ENCODE results near the gene PLCL2.

The PLCL2 gene

DNA sequence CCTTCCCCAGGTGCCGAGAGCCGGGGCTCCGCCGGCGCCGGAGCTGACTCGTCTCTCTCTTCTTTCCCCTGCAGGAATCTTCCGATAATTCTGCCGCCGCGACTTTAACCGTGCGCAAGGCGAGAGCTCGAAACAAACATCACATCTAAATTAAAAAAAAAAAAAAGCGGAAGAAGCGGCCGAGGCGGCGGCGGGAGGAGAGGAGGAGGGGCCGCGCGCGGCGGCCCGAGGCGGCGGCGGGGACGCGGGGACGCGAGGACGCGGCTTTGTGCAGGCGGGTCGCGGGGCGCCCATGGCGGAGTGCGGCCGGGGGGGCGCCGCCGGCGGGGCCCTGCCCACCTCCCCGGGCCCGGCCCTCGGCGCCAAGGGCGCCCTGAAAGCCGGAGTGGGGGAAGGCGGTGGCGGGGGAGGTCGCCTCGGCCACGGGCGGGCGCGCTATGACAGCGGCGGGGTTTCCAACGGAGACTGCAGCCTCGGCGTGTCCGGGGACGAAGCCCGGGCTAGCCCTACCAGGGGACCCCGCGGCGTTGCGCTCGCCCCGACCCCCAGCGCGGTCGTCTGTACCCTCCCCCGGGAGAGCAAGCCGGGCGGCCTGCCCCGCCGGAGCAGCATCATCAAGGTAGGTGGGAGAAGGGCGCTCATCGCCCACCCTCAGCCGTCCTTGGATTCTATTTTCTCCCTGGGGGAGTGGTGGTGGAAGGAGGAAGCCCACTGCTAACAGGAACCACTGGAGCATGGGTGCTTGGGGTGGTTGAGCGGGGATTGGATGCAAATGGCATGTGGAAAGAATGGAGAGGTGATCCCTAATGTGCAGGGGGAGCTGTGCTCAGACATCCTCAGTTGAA, at the start of gene PLCL2:
TSS of gene PLCL2 (plus strand) at position 208 of the 845 bp plus-strand sequence. CDS start at position 293, 85 bp downstream.
- DNase-seq (ENCODE audit: low spot score): peak; percentile 45

DNA sequence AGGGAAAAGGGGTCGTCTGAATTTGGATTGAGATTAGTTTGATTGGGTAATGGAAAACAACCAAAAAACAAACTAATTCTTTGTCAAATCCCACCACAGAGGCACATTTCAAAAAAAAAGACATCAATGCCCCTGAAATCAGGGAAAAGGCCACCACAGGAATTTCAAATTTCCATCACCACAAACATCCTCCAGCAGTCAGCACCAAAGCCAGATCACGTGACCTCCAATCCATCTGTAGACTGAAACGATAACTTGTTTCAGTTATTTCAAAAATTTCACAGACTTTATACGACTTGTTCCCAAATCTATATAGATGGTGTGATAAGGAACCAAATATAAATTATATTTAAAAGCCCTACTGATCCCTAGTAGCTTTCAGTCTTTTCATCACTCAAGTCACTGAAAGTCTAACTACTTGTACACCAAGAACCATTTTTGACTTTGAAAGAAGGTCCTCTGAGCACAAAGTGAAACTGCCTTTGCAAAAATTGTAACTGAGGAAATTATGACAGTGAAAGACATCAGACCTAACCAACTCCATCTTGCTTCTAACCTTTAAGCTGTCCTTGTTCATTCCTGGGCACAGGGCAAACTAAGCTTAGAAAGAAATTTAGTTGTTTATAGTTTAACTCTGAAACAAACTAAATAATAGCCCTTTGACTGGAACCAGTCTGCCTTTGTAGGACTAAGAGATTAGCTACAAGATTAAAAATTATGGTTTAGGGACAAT, 48.1 kb upstream of the PLCL2 start:
- DNase-seq (ENCODE audit: low spot score): no peak

DNA sequence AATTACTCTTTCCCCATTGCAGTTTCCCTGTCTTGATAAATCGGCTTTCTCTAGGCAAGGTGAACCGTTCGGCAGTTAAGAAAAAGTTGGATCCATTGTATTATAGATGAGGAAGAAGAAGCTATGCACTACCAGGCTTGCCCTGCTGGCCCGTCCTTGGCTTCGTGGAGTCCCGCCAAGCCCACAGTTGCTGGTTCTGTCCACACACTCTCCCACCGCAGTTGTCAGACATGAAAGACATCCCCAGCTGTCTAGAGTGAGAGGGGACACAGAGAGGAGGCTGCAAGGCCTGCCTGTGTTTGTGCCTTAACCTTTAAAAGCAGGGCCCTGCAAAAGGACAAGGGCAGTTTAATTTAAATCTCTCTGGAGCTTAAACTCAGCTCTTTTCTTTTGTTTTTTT, 47.2 kb upstream of the PLCL2 start:
- DNase-seq (ENCODE audit: low spot score): no peak

DNA sequence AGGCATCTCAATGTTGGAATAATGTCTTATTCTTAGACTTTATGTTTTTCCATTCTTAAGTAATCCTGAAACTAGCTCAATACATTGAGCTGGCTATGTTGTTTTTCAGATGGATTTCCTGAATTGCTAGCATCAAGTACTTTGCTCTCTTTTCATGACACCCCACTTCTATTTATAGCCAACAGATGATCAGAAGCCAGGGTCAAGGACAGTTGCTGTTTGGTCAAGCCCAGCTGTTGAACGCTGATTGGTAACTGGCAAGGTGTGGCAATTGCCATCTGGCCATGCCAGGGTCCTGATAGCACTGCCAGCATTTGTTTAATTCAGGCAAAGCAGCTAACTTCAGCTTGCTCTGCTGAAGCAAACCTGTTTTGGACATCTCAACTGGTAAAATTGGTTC, 46.2 kb upstream of the PLCL2 start:
- DNase-seq (ENCODE audit: low spot score): no peak

DNA sequence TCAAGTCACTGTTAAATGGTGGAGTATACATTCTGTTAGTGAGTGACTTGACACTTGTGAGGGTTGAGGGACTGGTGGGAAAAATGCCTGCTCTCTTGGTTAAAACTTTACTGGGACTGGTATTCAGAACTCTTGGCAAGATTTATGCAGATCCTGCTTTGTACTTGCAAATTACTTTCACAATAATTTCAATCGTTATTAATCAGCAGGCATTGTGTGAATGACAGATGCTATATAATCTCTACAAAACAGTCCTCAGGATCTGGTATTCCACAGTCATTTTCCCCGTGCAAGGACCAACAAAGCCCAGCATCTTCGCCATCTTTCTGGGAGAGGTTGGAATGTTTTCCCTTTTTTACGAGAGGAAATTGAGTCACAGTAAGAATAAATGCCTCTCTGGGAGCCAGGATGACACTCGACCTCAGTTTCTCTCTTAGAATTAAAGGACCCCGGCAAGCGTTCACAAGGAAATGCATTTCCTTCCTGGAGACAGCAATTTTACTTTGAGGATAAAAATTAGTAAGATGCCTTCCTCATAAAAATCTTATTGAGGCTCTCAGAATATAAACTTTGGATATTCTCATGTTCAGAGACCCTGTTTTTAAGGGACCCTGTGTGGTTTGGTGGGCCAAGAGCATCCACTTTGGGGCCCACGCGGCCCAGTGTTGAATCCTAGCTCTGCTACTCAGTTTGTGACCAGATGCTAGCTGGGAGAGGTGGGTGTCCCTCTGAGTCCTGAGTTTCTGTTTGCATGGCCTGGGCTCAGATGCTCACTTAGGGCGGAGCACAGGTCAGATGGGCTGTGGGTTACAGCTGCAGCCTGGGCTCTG, 45.3 kb upstream of the PLCL2 start:
- DNase-seq (ENCODE audit: low spot score): no peak

DNA sequence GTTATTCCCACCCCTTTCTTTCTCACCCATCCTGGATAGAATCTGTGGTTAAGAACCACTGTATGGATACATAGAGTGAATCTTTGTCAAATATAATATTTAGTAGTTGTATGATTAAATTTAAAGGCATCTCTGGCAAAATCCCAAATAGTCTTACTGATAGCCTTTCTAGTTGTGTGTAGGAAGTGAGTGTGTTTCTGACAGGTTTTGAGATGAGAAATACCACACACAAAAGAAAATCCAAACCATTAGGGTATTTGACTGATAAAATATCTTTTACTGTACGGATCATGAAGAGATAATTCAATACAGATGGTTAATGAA, 44.7 kb upstream of the PLCL2 start:
- no peak for DNase-seq (ENCODE audit: low spot score)

DNA sequence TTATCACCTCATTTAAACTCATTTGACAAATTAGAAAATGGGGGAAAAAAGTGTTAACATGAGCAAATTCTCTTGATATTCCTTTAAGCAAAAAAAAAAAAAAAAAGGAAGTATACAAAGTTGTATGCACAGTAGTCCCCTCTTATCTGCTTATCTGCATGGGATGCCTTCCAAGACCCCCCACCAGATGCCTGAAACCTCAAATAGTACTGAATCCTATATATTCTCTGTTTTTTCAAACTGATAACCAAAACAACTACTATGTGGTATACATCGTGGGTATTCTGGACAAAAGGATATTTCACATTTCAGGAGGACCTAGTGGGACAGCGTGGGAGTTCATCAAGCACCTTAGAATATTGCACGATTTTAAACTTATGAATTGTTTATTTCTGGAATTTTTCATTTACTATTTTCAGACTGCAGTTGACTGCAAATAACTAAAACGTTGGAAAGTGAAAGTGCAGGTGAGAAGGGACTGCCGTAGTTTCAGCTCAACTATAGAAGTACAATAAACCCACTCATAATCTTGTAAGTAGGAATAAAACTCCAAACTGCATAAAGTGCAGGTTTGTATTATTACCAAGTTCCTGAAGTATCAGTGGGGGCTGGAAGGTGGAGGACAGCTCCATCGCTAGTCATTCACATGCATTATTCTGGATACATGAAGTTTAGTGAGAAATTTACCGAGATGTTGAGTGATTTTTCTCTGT, 43.6 kb upstream of the PLCL2 start:
- no peak for DNase-seq (ENCODE audit: low spot score)

DNA sequence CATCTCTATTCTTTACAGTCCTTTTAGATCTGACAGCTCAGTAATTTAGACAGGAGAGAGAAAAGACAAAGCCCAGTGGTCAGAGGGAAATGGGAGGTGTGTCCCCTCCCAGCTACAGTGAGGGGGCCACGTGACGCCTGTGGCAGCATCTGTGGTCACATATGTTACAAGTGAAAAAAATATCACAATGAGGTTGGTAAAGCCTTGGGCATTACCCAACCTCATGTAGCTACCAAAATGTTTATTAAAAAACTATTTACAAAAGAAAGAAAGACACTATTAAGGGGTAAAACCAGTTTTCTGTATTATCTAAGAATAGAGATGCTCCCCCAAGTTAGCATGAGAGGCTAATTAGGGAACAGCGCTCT, 42.9 kb upstream of the PLCL2 start:
- peak; percentile 36 for DNase-seq (ENCODE audit: low spot score)

DNA sequence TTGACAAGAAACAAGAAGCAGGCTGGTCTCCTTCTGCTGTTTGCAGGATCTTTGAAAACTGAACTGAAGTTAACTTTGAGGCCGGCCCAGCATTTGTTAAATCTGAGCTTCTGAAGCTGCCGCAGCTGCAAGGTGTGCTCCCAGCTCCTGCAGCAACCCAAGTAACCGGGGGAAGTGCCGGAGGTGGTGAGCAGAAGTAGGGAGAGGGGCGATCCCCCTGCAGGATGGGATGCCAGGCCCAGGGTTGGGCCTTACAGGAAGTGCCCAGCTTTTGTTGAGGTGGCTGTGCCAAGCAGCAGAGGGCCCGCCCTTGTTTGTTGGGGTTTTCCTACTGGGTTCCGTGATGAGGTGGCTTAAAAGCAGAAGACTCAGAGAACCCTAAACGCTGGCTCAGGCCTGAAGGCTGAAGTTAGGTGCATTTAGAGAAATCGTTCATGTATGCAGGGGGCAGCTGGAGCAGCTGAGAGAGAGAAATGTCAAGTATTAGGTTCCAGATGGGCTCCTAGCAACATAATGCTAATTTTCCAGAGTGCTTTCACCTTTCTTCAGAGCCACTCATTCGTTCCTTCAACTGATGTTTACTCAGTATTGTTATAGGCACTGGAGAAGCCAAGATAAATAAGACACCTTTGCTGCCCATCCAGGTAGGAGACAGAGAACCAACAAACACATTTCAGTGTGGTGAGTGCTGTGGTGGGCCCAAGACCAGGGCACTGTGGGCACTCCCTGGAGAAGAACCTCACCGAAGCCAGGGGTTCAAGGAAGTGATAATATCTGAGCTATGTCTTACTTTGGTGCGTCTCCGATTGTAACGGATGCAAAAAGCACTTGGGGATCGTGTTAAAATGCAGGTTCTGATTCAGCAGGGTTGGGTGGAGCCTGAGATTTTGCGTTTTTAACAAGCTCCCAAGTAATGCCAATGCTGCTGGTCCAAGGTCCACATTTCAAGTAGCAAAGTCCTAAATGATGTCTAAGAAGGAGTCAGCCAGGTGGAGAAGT, 42.2 kb upstream of the PLCL2 start:
- no peak for DNase-seq (ENCODE audit: low spot score)

DNA sequence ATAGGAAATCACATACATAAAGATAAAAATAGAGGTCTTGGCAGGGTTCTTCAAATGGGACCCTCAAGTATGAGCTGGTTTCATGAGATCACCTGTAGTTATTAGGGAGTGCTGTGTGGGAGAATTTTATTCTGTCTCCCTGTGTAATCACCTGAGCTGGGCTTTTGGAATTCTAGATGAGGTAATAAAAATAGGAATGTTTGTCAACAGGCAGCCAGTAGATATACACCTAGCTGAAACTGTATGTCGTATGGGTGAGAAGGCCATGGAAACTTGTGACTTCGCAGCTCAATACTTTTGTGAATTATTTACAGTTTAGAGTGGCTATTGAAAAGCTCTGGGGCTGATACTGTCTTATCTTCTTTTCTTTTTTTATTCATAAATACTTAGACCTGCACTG, 40.5 kb upstream of the PLCL2 start:
- no peak for DNase-seq (ENCODE audit: low spot score)

DNA sequence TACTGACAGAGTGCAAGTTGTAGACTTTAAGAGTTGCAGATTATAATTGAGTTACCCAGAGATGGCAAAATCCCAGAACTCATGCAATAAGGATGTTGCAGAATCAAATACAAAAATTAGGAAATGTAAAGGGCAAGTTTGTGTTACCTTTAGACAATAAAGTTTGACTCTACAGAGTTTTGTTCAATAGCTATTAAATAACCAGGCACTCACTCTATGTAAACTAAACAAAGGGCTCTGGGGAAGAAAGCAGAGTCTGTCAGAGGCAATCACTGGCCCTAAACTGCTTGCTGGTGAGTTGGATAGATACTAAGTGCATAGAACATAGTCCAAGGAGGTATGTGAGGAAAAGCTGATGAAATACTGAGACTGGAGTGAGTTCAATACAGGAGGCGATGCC, 40.0 kb upstream of the PLCL2 start:
- no peak for DNase-seq (ENCODE audit: low spot score)

DNA sequence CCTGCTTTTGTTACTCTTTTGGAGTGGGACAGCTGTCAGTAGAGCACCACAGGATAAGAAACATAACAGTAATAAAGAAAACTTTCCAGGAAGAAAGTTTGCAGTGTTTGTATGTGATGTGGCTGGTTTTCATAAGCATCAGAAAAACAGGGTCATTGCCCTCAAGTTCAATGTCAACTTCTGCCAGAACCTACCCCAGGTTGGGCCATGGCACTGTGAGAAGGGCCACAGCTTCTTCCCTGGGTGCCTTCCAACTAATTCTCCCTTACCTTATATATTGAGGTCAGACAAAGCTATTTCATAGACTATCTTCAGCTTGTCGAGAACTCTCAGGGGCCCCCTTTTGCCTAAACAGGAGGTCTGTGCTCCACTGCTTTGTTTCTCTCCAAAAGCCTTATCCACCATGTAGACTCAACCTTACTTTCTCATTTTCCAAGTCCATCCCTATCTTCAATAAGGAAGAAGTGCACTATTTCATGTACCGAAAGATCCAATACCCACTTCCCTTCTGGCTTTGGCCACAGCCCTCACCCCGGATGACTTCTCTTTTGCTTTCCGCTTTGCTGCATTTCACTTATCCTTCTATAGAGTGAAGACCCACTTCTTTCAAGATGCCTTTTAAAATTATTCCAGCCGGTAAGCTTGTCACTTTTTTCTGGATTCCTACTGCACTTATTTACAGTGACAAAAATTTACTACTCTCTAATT, 38.2 kb upstream of the PLCL2 start:
- no peak for DNase-seq (ENCODE audit: low spot score)

DNA sequence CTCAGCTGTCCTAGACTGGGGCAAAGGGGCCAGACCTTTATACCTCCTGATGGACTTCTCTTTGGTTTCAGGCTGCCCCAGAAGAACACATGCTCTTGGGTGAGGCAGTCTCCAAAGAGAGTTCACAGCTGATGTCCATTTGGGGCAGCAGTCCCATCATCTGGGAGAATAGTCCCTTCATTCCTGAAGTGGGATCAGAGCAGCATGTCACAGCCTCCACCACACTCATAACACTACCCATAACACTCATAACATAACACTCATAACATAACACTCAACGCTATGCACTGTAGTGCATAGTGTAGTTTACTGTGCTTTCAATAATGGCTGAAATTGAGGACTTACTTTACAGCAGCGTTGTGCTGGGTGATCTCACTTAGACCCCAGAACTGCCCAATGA, 36.7 kb upstream of the PLCL2 start:
- DNase-seq (ENCODE audit: low spot score): no peak

DNA sequence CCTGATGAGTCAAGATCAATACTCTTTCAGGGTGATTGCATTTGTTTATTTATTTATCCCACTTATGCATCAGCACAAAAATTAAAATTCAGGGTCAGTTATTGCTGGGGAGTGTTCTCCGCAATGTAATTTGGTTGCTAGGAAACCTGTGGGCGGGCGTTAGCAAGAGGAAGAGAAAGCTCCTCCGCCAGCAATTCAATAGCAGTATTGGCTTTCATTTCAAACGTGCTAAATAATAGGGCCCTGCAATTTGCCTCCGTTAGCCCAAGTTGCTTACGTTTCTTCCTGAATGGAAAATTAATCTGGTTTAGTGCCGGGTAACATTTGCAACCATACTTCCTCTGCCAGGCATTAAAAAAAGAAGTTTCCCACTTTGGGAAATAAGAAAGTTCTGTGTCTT, 35.5 kb upstream of the PLCL2 start:
- DNase-seq (ENCODE audit: low spot score): peak; percentile 34

DNA sequence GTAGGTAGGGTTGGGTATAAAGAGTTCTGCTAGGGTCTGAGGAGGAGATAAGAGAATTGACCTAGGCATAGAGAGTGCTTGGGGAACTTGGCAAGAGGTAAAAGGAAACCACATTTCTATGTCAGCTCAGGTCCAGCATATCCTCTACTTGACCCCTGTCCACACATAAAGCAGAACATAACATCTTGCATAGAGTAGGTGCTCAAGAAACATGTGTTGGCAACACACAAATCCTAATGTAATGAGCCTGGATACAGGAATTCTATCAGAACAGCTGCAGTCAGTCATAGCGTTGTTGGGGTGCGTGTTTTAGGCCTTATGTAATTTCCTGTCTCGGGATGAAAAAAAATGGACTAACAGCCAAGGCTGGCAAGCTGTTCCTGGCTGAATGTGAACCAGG, 35.0 kb upstream of the PLCL2 start:
- DNase-seq (ENCODE audit: low spot score): peak; percentile 16

DNA sequence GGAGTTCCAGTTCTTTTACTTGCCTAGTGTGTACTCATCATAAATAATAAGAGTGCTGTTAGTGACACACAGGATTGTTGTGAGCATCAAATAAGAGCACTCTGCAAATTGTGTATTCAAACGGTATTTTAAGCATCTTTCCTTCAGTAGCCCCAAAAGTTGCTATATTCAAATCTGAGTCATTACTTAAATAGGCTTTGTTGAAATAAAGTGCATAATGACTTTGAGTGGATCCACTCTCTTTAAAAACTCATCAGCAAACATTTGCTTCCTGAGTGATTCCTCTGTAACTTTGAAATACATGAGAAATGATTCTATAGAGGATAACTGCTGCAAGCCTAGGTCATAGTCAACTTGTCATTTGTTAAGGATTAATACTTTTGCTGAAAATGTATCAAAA, 29.3 kb upstream of the PLCL2 start:
- no peak for DNase-seq (ENCODE audit: low spot score)

DNA sequence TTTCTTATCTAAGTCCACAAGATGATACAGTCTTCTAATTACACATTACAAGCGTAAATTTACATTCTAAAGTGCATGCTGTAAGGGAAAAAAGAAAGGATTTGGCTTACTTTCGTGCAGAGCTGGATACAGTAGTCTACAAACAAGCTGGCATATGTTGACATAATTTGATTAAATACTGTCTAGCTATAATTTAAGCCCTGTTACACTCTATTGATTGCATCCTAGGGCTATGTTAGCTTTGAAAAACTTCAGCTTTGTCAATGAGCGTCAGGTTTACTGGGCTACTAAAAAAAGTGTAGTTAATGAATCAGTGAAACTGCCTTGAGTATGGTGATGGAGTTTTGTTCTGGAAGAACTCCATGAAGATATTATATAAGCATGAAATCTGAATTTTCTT, 24.5 kb upstream of the PLCL2 start:
- DNase-seq (ENCODE audit: low spot score): no peak

DNA sequence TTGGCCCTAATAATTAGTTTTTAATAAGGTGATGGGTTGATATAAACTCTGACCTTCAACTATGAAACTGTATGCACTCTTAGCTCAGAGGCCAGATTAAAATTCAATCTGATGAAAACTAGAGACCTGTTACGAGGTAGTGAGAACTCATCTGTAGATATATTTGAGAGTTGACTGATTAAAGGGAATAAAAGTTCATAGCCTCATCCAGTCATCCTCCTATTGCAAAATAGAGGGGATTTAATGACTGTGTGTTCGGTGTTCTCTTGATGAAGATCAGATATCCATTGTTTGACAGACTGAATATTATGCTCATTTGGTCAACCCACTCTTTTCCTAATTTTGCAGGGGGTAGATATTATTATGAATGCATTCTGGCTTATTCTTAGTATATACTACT, 23.3 kb upstream of the PLCL2 start:
- DNase-seq (ENCODE audit: low spot score): no peak

DNA sequence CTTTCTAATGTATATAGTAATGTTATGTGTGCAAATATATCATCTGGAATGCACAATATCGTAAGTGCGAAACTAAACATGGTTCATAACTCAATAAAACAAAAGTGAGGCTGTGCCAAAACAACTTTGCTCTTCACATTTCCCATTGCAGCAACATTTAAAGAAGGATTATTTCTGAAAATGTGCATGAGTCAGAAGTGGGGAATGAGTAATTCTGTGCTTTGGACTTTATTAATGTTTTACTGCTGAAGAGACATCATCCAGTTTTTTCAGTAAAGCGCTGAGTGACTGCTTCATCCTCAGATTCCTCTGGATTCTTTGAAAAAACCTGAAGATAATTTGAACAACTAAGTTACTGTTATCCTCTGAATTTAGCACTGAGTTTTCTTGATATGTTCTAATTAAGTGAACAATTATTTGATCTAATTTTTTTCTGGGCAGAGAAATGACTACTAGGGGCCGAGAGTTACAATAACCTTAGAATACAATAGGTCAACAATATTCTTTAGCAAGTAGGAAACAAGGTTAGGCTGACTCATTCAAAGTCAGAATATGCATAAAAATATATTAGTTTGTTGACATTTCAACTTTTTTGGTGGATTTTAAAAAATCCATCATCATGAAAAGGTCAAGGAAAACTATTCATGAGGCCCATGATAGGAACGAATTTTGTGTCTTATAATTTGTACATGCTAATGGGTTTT, 20.0 kb upstream of the PLCL2 start:
- no peak for DNase-seq (ENCODE audit: low spot score)

DNA sequence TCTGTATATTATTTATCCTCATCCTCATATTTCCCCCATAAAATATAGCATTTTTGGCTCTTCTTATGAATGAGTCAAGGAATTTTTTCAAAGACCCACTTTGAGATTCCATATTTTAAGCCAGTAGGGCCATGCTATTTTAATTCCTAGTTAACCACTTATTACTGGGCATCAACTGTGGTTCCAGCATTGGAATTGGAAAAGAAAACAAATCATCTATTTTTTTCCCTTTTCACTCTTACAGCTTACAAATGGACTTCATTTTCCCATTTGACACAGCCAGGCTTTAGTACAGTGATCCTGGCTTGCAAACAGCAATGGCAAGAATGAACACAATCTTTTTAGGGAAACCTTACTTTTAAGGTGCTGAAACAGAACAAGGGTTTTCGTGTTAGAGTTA, 19.4 kb upstream of the PLCL2 start:
- DNase-seq (ENCODE audit: low spot score): no peak
